RWPE1 (cell line): ENCODE measurements around the gene FHL3.

Source experiments
- CTCF ChIA-PET: fragments of 350-600 bp; sonication (Branson Sonifier 250); formaldehyde crosslinking; extraction: SDS; loops from one replicate; lab custom pipeline; 2021; lab: Yijun Ruan, JAX
- POLR2A ChIA-PET: fragments of 400-600 bp; formaldehyde crosslinking; extraction: SDS; loops from one replicate; lab custom pipeline; 2020; ENCODE audit warnings: antibody characterized with exemption; ENCODE audit not compliant: low non-redundant PET; lab: Yijun Ruan, JAX
- DNase-seq: peaks from one replicate; pipeline ENCODE4 v3.0.0; 2012; ENCODE audit warnings: low spot score
- H3K27ac ChIP-seq: fragments of 450-650 bp; 2 replicates; pipeline ENCODE4 v1.5.1; 2017
- TF ChIP-seq, protein P1 (sequence below): fragments of 450-650 bp; conservative IDR thresholded peaks from 2 replicates; pipeline ENCODE4 v1.5.1; 2017; ENCODE audit warnings: low read depth, mild to moderate bottlenecking

Gene FHL3

DNA sequence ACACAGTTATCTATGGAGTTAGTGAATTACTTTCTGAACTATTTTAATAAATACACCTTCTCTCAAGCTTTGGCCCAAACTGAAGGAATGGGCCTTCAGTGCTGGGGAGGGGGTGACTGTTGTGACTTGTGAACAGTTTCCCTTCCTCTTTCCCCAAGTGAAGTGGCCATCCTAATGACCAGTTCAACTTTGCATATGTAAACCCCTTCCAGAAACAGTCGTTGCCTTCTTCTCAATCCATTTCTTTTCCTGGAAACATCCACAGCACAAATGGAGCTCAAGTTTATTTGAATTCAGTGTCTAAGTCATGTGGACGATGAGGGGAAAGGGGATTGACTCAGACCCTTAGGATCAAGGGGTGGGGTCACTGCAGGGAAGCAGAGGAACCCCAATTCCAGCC is 57.1 kb downstream of the FHL3 start:
- no peak overlapping the region for H3K27ac ChIP-seq
- no peak for DNase-seq
- TF ChIP-seq, protein P1, sequence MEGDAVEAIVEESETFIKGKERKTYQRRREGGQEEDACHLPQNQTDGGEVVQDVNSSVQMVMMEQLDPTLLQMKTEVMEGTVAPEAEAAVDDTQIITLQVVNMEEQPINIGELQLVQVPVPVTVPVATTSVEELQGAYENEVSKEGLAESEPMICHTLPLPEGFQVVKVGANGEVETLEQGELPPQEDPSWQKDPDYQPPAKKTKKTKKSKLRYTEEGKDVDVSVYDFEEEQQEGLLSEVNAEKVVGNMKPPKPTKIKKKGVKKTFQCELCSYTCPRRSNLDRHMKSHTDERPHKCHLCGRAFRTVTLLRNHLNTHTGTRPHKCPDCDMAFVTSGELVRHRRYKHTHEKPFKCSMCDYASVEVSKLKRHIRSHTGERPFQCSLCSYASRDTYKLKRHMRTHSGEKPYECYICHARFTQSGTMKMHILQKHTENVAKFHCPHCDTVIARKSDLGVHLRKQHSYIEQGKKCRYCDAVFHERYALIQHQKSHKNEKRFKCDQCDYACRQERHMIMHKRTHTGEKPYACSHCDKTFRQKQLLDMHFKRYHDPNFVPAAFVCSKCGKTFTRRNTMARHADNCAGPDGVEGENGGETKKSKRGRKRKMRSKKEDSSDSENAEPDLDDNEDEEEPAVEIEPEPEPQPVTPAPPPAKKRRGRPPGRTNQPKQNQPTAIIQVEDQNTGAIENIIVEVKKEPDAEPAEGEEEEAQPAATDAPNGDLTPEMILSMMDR, result no peak
- CTCF ChIA-PET, result no interaction called here
- POLR2A ChIA-PET, result no interaction called here

DNA sequence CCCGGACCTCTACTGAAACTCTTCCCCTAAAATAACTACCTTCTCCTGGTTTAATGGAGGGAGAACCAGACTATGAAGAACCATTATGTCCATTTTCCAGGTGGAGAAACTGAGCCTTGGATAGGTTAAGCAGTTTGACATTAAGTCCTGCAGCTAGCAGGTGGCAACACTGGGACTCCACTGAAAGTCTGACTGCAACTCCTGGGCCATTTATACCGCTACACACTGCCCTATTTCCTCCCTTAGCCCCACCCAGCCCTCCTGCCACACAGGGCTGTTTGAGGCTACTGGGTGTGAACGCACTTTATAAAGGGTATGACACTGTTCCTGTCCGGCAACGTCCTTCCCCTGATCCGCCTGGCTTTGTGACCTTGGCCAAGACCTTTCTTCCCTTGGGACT is 58.0 kb downstream of the FHL3 start:
- CTCF ChIA-PET, result no interaction called here
- H3K27ac ChIP-seq, result no peak overlapping the region
- POLR2A ChIA-PET, result no interaction called here
- TF ChIP-seq, protein P1, result no peak
- no peak for DNase-seq
